ENCODE data around the gene COL4A4.

Gene COL4A4

GRCh38 chr2:227161947-227162346 is 2.1 kb downstream of the COL4A4 start:
- no peak for DNase-seq (ENCODE audit: low read depth, low spot score)

GRCh38 chr2:227160164-227160563 is 3.8 kb downstream of the COL4A4 start:
- no peak for DNase-seq (ENCODE audit: low read depth, low spot score)

- no peak for DNase-seq (ENCODE audit: low read depth, low spot score)
Observed at GRCh38 chr2:227154986-227155774, 8.8 kb downstream of the COL4A4 start.

GRCh38 chr2:227153758-227154486 is 10.1 kb downstream of the COL4A4 start:
- no peak for DNase-seq (ENCODE audit: low read depth, low spot score)

- no peak for DNase-seq (ENCODE audit: low read depth, low spot score)
Observed at GRCh38 chr2:227153307-227153706, 10.7 kb downstream of the COL4A4 start.

- no peak for DNase-seq (ENCODE audit: low read depth, low spot score)
Observed at GRCh38 chr2:227152093-227152766, 11.8 kb downstream of the COL4A4 start.

GRCh38 chr2:227150222-227150936 is 13.6 kb downstream of the COL4A4 start:
- DNase-seq (ENCODE audit: low read depth, low spot score) = no peak

GRCh38 chr2:227148106-227148505 is 15.9 kb downstream of the COL4A4 start:
- no peak for DNase-seq (ENCODE audit: low read depth, low spot score)

- DNase-seq (ENCODE audit: low read depth, low spot score) = no peak
Observed at GRCh38 chr2:227147023-227147422, 17.0 kb downstream of the COL4A4 start.

- DNase-seq (ENCODE audit: low read depth, low spot score) = no peak
Observed at GRCh38 chr2:227146456-227146855, 17.5 kb downstream of the COL4A4 start.

- DNase-seq (ENCODE audit: low read depth, low spot score) = no peak
Observed at GRCh38 chr2:227143895-227144294, 20.1 kb downstream of the COL4A4 start.

- DNase-seq (ENCODE audit: low read depth, low spot score) = no peak
Observed at GRCh38 chr2:227141301-227141700, 22.7 kb downstream of the COL4A4 start.

GRCh38 chr2:227134591-227134990 is 29.4 kb downstream of the COL4A4 start:
- no peak for DNase-seq (ENCODE audit: low read depth, low spot score)

- no peak for DNase-seq (ENCODE audit: low read depth, low spot score)
Observed at GRCh38 chr2:227132986-227133385, 31.0 kb downstream of the COL4A4 start.

- no peak for DNase-seq (ENCODE audit: low read depth, low spot score)
Observed at GRCh38 chr2:227130636-227131035, 33.4 kb downstream of the COL4A4 start.

GRCh38 chr2:227127201-227127600 is 36.8 kb downstream of the COL4A4 start:
- DNase-seq (ENCODE audit: low read depth, low spot score) = no peak

- no peak for DNase-seq (ENCODE audit: low read depth, low spot score)
Observed at GRCh38 chr2:227125506-227125905, 38.5 kb downstream of the COL4A4 start.

GRCh38 chr2:227124811-227125210 is 39.2 kb downstream of the COL4A4 start:
- no peak for DNase-seq (ENCODE audit: low read depth, low spot score)

- no peak for DNase-seq (ENCODE audit: low read depth, low spot score)
Observed at GRCh38 chr2:227123697-227124096, 40.3 kb downstream of the COL4A4 start.

GRCh38 chr2:227118353-227118752 is 45.7 kb downstream of the COL4A4 start:
- DNase-seq (ENCODE audit: low read depth, low spot score) = no peak

GRCh38 chr2:227117852-227118251 is 46.2 kb downstream of the COL4A4 start:
- no peak for DNase-seq (ENCODE audit: low read depth, low spot score)

- no peak for DNase-seq (ENCODE audit: low read depth, low spot score)
Observed at GRCh38 chr2:227117027-227117426, 47.0 kb downstream of the COL4A4 start.

Measured in activated CD4-positive, CD25-positive, alpha-beta regulatory T cell treated with anti-CD3 and anti-CD28 coated beads, Interleukin-2, amount 50 U/mL, for 16 hours (primary cell).